HG03558 (cell line): ENCODE results near the gene DSC3.

Experiments
- ATAC-seq: cut with Tn5 transposase; IDR thresholded peaks from one replicate; pipeline ENCODE4 v1.9.1; 2021; ENCODE audit warnings: moderate number of reproducible peaks; ENCODE audit not compliant: unreplicated experiment; ENCODE audit errors: extremely low read depth

Gene DSC3

DNA sequence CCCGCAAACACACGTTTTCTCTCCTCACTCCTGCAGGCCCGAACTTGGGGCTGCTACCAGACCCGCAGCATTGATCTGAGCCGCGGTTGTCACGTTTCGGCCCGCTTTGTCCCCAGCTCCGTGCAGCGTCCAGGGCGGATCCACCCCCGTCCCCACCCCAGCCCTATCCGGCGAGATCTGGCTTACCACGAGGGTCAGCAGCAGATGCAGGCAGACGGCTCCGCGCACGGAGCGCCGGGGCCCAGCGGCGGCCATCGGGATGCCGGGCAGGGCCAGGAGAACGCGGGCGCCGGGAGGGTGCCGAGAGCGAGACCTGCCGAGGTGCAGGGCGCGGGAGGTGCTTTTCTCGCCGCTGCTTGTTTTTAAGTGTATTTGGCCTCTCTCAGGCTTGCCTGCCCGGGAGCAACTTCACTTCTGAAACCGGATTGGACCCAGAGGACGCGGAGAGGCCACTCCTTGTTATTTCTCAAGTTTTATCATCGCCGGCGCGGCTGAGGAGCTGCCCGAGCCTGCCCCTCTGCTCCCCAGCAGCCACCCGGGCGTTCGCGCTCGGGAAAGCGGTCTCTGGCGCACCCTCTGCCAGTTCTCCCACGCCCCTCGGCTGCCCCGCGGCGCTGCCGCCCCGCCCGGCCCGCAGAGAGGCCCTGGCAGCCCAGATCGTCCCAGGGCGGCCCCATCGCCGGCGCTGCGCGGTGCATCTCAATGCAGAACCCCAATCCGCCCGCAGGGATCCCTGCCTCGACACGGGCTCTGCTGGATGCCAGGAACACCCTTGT lies at the start of gene DSC3:
DSC3 (minus strand) TSS at position 337 of the 776 bp plus-strand sequence; CDS start at position 255, 82 bp downstream.
- ATAC-seq, result no peak

DNA sequence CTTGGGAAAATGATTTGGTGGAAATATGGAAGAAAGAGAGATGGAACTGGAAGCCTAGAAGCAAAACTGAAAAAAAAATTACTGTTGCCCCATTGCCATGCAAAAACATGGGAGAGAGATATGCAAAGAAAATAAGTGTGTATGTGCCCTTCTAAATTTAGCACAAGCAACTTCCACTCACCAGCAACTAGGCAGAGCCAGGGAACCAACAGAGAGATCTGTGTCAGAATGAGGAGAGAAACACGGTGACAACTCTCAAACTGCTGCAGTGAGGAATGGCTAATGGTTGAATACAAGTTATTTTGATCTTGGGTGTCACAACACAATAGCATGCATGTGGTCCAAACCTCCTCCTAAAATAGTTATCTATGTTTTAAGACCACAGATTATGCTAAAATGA lies 48.8 kb upstream of the DSC3 start:
- ATAC-seq, result no peak

DNA sequence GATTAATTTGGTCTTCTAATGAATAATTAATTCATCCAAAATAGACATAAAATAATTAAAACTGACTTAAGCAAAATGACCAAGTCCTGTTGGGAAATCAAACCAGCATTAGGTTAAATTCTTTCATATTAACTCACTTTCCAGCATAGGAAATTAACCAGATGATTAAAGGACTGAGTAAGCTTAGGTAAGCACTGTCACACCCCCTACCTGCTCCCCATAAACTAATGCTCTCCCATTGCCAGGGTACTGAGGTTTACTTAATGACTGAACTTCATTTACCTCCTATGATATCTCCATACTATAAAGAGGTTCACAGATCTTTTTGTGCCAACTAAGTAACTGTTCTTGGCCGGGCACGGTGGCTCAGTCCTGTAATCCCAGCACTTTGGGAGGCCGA lies 46.0 kb upstream of the DSC3 start:
- ATAC-seq, result no peak

DNA sequence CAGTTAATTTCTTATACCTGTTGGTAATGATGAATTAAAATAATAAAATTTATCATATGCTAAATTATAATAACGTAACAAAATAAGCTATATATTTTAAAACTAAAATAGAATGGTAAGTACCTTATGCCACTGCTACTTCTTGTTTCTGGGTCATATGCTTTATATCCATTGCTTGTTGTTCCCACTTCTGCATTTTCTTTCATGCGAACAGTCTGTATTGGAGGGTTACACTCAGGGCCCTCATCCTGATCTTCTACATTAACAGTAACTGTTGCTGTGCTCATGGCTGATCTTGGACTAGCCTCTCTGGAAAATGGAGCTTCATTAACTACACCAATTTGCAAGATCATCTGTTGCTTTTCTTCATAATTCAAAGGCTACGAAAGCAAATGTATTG lies 37.4 kb upstream of the DSC3 start:
- ATAC-seq, result no peak

DNA sequence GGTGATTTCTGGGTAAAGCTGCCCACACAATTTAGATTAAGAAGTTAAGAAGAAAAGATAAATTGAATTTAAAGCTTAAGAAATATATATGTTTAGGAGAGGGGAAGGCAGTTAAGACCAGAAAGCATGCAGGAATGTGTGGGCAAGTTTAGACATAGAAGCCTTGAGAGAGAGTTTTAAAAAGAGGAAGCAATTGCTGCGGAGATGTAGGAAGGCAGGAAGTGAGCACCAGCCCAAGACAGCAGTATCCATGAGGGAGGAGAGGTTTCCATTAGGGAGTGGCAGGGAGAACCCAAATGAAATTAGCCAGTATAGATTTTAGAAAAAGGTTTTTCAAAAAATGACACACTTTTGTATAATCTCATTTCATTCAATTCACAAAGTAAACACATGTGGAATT lies 35.3 kb upstream of the DSC3 start:
- ATAC-seq, result no peak

DNA sequence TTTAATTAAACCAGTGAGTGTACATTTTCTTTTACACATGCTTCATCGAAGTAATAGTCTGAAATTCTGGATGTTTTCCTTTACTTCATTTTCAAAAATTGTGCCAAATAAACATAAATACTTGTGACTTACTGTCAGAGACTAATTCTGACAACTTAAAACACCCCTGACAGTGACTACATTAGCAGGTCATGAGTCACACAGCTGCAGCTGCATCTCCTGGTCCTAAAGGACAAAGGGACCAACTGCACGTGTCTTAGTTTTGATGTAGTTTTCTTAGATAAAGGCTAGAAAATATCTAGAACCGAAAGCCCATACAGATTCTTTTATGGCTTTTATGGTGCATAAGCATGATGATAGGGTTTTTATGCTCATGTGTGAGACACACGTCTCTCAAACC lies 29.6 kb upstream of the DSC3 start:
- ATAC-seq, result no peak

DNA sequence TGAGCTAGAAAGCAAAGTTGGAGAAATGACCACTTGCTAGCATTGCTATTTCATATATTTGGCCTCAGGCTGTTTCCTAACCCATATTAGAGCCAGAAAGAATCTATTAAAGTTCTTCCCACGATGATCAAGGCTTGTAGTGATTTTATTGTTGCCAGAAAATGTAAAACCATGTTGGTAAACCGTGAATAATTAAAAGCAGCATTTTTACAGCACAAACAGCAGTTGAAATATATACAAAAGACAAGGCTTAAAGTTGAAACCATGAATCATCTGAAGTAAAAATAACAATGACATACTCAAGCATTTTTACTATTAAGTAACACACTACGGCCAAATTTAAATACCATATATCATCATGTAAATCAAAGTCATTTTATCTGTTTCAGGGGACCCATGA lies 27.7 kb upstream of the DSC3 start:
- ATAC-seq, result no peak

DNA sequence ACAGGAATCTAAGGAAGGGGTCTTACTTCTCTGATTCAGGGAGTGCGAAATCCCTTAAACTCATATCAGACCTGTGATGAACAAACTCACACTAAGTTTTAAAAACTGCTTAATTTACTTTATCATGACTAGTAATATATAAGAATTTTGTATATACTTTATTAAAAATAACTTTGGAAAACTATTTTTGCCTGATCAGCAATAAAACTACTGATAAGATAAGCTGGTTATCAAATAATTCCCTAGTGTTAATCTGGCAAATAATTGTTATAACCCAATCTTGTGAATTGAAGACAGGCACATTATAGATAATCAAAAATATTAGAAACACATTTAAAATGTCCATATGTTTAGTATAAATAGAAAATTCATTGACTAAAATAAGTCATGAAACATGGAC lies 23.7 kb upstream of the DSC3 start:
- ATAC-seq, result no peak

DNA sequence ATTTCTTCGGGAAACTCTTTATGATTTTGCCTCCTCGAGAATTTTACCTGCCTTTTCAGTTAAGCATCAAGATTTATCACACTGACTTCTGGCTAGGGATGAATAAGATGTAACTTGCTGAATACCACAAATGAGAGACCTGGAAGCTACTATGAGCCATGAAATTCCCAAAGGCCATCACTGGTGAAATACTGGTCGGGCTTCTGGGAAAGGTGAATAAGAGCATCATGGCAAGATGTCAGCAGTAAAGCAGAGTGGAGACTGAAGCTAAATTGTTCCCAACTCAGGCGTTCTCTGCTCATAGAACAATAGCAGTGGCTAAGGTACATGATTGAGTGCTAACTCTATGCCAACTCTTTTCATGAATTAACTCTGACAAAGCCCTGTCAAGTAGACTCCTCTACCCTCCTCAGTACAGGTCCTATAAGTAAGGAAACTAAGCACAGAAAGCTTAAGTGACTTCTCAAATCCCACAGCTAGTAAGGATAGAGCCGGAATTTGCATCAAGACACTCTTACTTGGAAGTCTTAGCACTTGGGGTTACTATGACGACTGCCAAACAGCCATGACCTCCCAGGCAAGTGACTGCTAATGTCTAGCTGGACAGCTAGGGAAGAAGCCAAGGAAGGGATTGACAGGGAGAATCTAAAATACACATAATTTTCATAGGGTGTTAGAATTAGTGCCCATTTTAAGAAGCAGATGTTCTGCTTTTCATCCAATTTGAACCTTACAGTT lies 22.7 kb upstream of the DSC3 start:
- ATAC-seq, result no peak

DNA sequence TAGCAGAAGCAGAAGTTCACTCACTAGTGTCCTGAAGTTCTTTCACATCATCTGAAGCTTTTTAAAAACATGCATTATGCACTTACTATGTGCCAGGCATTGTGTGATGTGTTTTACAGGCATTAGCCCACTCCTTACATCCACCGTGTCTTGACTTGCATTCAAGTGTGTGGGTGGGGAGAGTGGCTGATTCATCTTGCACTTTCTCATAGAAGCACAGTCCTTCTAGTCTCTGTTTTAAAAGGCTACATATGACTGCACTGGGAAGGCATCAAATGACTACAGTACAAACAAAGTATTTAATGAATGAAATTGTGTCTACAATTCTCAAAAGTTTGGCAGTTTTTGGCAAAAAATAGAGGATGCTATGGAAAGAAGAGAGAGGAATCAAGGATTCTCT lies 21.6 kb upstream of the DSC3 start:
- peak; percentile 51 for ATAC-seq

DNA sequence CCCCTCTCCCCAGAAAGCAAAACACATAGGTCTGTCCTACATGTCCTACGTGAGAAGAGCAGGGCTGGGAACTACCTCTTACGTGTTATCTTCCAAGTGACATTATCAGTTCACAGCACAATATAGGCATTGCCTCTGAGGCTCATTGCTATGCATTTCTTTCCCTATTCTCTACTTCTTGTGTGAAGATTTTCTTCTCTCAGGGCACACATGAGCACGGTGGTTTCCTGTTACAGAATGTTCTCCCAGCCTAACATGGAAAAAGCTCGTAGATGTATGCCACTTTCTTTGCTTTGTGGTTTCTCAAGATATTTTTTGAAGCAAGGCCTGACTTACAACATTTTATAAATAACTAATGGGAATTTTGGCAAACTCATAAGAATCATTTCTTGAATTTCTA lies 19.4 kb upstream of the DSC3 start:
- no peak for ATAC-seq

DNA sequence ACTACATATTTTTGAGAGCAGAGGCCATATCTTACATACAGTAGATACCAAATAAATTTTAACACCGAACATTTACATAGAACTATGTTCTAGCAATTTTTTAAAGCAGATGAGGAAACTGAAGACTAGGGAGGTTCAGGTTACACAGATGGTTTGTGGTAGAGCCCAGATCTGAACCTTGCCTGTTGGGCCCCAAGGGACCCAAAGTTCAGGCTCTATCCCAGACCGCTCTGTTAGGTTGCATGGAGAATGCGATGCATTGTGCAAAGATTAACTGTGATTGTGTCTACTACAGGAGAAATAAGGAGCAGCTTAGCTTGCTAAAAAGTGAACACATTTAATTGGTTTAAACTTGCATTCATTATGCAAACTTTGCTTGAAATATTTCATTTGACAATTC lies 16.4 kb upstream of the DSC3 start:
- no peak for ATAC-seq

DNA sequence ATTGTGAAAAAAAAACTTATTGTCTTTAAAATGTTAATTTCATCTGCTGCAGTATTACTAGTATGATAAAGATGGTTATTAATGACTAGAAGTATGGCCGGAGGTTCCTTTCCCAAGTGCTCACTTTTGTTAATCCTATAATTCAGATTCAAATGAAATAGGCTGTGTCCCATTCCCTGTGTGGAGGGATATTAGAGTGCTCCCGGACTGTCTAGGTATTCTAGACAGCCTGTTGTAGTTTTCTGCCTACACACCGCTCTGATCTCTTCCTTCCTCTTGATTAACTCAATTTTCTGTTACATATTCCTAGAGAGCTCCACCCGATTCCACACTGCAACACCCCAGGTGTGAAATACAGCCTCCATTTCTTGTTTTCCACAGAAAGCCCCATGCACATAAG lies 15.4 kb upstream of the DSC3 start:
- ATAC-seq, result no peak

DNA sequence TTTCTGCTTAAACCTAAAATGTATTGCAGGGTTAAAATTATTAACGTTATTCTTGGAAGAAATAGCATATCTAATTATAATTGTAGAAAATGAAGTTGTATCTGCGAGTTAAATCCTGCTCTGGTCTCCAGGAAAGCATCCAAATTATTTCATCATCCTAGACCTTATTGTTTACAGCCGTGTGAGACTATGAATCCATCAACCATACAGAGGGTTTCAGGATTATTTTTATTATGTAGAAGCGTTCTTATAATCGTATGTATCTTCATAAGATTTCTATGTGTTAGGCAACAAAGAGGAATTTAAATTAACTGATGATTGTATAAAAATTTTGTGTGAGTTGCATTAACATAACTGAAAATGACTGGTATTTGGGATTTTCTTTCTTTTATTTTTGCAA lies 14.5 kb upstream of the DSC3 start:
- ATAC-seq, result no peak

DNA sequence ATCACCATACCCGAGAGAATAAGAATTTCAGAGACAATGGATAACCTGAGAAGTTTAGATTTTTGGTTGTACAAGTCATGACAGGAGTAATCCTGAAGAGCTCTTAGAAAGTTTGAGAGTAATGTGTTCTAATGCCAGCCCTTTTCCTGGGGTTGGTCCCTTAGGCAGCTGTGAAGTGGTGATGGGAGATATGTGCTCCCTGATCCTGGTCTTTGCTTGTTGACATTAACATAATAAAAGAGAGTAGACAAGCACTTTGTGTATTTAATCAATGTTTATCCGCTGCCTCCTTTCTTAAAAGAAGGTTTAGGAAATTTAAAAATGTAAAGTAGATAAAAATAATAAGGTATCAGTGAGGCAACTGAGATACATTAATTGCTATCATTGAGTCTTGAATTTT lies 13.8 kb upstream of the DSC3 start:
- ATAC-seq, result no peak

DNA sequence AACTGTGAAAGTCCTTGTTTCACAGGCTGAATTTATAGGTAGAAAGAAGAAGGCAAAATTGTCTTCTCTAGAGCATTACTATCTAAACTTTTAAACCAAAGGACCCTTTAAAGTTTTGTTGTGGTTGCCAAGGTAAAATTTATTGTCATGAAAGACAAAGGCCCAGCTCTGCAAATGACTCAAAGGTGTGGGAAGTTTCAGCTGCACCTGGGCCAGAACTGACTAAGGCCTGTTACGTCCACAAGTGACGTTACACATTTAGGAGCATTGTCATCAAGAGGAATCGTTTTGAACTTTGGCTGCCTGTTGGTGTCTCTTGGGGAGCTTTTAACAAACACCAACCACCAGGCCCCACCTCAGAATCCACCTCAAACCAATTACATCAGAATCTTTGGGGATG lies 8.1 kb upstream of the DSC3 start:
- ATAC-seq, result no peak

DNA sequence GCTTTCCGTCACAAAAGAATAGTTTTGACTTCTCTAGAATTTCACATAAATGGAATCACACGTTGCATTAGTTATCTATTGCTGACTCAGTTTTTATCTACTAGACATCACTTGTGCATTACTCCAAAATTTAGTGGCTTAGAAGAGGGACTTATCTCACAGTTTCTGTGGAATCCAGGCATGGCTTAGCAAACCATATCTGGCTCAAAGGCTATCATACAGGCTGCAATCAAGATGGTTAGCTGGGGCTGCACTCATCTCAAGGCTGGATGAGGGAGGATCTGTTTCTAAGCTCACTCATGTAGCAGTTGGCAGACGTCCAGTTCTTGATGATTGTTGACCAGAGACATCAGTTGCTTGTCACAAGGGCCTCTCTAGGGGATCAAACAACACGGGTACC lies 6.6 kb upstream of the DSC3 start:
- no peak for ATAC-seq

DNA sequence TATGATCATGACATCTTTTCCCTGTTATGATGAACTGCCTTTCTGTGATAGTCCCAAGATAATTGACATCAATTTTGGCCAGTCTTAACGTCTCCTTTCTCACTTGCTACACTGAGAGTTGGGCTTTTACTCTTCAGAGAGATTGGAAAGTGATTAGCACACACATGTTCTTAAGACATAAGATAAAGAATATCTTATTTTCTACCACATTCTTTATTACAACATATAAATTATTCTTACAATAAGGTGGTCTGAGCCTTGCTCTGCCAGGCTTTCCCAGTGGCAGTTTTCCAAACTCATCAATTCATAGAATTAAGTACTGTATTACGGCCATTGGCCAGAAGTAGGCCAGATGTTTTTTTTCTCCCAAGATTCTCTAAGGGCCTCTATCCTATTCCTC lies 5.7 kb upstream of the DSC3 start:
- no peak for ATAC-seq

DNA sequence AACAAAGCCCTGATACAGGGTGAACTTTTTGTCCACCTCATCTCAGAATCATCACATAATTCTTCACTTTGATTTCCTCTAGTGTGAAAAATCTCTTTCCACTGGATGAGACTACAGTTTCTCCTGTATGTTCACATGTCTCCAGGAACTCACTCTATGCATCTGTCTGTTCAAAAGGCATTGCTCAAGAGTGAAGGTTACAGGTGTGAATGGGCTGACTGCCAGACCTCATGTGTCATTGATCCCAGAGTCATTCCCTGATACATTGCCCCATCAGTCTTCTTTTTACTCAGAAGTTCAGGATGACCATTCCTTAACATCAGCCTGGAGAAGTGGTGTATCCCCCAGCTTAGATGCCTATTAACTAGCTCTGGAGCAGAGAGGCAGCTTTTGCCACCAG lies 4.4 kb upstream of the DSC3 start:
- no peak for ATAC-seq

DNA sequence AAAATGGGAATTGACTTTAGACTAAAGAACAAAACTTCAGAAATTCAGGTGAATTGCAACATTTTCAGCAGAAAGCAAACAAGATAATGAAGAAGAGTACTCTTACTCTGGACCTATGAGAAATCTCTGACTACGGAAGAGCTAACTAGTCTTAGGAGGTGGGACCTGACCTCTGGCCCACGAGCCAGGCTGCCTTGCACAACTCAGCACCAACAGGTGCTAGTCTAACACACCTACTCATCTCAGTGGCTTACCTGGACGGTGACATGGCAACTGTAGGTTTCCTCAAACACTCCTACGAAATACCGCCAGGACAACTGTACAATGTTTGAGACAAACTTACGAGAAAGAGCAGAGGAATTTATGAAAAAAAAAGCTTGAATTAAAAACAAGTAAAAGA lies 3.1 kb upstream of the DSC3 start:
- ATAC-seq, result no peak

DNA sequence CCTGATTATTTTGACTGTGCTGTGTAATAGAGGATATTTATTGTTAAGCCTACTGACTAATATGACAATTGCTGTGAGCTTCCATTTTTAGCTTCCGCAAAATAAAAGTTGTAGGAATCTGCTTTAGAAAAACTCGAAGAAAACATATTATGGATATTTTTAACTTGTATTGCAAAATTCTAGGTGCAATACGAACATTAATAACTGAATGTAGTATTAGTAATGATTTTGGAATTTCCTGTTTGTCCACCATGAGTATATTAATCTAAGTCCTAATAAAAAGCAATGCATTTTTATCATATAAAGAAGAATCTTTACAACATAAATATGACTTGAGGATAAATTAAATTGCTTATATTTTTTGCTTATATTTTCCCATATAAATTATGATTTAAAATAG lies 2.4 kb upstream of the DSC3 start:
- ATAC-seq, result no peak

DNA sequence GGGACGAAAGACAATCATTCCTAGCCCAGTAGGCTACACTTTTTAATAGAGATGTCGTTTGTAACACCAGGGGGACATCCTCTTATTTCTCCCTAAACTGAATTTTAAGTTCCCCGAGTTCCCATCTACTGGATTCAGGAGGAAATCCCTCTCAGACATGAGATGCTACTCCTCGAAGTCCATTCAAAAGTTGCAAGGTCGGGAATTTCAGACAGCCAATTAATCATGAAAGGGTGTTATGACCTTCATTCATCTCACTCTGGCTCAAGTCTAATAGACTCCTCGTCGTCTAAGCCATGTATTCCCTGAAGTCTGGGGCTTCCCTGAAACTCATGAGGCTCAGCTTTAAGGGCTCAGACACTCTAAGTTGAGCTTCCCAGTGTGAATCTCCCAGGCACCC lies 1.2 kb upstream of the DSC3 start:
- no peak for ATAC-seq
